H1 (cell line): ENCODE measurements around the gene PM20D1. TPM values are rescaled to one million over a fixed set of nuclear protein-coding genes. Genes with fewer than 3 reads are reported as not detected.

Experiments used
- BRCA1 ChIP-seq: IDR thresholded peaks from 2 replicates; pipeline ENCODE4 v1.6.1; 2012; ENCODE audit warnings: low read depth, low read length, improper control_type of control experiment
- CHD7 ChIP-seq: fragments of 300-600 bp; sonication (generic); IDR thresholded peaks from 2 replicates; pipeline ENCODE4 v1.7.1; 2012; ENCODE audit warnings: low read length, moderate library complexity, mild to moderate bottlenecking, inconsistent platforms; ENCODE audit not compliant: insufficient replicate concordance
- FOSL1 ChIP-seq: IDR thresholded peaks from 2 replicates; pipeline ENCODE4 v1.6.1; 2011; ENCODE audit warnings: mild to moderate bottlenecking, low read depth, low read length, moderate library complexity; ENCODE audit not compliant: insufficient read depth
- KDM5A ChIP-seq: fragments of 200-600 bp; IDR thresholded peaks from 2 replicates; pipeline ENCODE4 v1.7.1; 2012; ENCODE audit warnings: mild to moderate bottlenecking, low read length, inconsistent platforms, mixed read lengths
- RNF2 ChIP-seq: fragments of 200-900, 300-1000 bp; sonication (generic); IDR thresholded peaks from 2 replicates; pipeline ENCODE4 v1.7.1; 2016; ENCODE audit warnings: borderline replicate concordance, low read depth, mild to moderate bottlenecking, antibody characterized with exemption, low read length; ENCODE audit not compliant: poor library complexity, severe bottlenecking; ENCODE audit errors: missing control alignments
- SP1 ChIP-seq: IDR thresholded peaks from 2 replicates; pipeline ENCODE4 v1.6.1; 2011; ENCODE audit warnings: low read depth, low read length
- TCF12 ChIP-seq: IDR thresholded peaks from 2 replicates; pipeline ENCODE4 v1.6.1; 2011; ENCODE audit warnings: low read depth, mild to moderate bottlenecking, low read length
- polyA plus RNA-seq, 7 experiments: library from polyadenylated mRNA; depleted of rRNA in 3 of 7; stranded (reverse) in 5 of 7; unstranded in 2 of 7; fragments of >200 nt in 5 of 7; fragments of 200-250 nt in 2 of 7; gene quantifications; 1 replicate in 5 of 7; 2 replicates in 1 of 7; 4 replicates in 1 of 7; pipeline versions ENCODE4 v1.2.1 to v1.2.3, GENCODE V29; 2011 to 2013; ENCODE audit warnings: missing spikeins in 2 of 7, mixed read lengths in 2 of 7
- total RNA-seq: library from RNA; stranded (reverse); fragmentation: NEBNext Ultra II Directional; extraction: Animal tissue kit (Norgen Biotek cat#: 25700); gene quantifications from 2 replicates; pipeline ENCODE4 v1.2.1, GENCODE V29; 2021

The PM20D1 gene
- total and polyA plus RNA-seq, 2 of the 8 experiments (the other 6 are each of a cell fraction or from before 2014, with no cell fraction given): 0.05 TPM; not detected in 1

- no peak for TF ChIP-seq CHD7
- TF ChIP-seq FOSL1: no peak
- TF ChIP-seq BRCA1: no peak
- TF ChIP-seq TCF12: no peak
- TF ChIP-seq RNF2: no peak
- TF ChIP-seq SP1: no peak
- no peak for TF ChIP-seq KDM5A
- TF ChIP-seq, all 59 proteins: peak for 0
These were observed 20.3 kb upstream of the PM20D1 start (continued) for GRCh38 chr1:205870236-205870635.
